Measurements from ENCODE around the gene VPS51.
"Not testable (repeated sequence)": the region's sequence is repeated elsewhere in the genome, so short reads cannot be mapped to it uniquely, and the experiment has no call there.

Gene VPS51

DNA sequence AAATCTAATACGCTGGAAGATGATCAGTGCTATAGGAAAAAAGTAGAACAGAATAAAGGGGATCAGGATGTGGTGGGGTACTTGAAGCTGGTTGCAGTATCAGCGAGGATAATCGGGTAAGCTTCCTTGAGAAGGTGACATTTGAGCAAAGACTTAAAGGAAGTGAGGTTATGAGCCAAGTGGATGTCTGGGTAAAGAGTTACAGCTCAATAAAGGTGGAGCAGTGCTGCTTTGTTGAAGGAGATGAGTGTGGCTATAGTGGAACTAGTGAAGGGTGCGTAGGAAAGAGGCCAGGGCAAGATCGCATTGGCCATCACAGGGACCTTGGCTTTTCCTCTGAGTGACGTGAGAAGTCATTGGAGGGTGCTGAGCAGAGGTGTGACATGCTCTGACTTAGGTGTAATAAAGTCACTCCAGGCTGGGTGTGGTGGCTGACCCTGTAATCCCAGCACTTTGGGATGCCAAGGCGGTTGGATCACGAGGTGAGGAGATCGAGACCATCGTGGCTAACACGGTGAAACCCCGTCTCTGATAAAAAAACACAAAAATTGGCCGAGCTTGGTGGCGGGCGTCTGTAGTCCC is 40.6 kb downstream of the VPS51 start:
- DNase-seq, result no peak

DNA sequence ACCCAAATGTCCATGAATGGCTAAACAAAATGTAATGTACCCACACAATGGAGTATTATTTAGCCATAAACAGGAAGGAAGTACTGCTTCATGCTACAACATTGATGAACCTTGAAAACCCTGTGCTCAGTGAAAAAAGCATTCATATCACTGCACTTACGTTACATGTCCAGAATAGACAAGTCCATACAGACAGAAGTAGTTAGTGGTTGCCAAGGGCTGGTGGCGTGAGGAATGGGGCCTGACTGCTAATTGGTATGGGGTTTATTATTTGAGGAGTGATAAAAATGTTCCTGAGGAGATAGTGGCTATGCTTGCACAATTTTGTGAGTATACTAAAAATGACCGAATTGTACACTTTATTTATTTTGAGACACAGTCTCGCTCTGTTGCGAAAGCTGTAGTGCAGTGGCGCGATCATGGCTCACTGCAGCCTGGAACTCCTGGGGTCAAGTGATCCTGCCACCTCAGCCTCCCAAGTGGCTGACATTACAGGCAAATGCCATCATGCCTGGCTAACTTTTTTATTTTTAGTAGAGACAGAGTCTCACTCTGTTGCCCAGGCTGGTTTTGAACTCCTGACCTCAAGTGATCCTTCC is 46.0 kb downstream of the VPS51 start:
- DNase-seq, result no peak

DNA sequence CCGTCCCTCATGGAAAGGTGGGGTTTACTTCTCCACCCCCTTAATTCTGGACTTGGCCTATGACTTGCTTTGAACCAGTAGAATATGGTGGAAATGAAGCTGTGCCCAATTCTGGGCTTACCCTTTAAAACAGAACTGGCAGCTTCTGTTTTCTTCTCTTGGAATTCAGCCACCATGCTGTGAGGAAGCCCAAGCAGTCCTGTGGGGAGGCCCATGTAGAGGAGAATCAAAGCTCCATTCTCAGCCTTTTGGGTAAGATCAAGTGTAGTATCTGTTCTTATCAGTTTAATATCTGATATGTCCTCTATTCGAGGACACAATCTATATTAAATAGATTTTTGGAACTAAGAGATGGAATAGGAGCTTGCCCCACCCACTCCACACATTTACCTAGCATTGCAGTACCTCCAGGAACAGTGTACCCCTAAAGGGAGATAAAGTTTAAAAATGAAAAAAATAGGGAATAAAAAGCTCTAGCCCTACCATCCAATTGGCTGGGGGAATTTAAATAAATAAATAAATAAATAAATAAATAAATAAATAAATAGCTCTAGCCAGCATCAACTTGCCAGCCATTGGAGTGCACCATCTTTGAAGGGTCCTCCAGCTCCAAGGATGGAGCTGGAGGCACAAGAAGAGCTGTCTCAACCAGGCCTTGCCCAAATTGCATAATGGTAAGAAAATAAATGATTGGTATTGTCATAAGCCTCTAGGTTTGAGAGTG is 51.5 kb downstream of the VPS51 start:
- DNase-seq, result no peak

DNA sequence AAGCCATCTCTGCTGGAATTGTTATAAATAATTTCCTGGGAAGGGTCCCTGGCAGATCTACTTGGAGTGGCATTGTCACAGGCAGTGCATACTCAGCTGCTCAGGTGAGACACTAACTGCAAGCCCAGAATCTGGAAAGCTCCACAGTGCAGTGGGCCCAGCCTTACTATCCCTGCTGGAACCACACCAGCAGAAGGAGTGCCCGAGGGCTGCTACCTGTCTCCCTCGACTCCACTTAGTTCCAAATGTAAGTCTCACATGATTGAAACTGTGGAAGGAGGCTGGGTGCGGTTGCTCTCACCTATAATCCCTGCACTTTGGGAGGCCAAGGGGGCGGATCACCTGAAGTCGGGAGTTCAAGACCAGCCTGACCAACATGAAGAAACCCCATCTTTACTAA is 52.6 kb downstream of the VPS51 start:
- no peak for DNase-seq

DNA sequence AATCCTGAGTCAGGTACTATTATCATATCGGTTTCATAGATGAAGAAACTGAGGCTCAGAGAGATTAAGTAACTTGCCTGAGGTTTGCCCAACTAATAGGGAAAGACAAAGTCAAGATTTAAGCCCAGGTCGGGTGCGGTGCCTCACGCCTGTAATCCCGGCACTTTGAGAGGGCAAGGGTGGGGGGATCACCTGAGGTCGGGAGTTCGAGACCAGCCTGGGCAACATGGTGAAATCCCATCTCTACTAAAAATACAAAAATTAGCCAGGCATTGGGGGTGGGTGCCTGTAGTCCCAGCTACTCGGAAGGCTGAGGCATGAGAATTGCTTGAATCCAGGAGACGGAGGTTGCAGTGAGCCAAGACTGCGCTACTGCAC is 54.1 kb downstream of the VPS51 start:
- DNase-seq, result not testable (repeated sequence)

DNA sequence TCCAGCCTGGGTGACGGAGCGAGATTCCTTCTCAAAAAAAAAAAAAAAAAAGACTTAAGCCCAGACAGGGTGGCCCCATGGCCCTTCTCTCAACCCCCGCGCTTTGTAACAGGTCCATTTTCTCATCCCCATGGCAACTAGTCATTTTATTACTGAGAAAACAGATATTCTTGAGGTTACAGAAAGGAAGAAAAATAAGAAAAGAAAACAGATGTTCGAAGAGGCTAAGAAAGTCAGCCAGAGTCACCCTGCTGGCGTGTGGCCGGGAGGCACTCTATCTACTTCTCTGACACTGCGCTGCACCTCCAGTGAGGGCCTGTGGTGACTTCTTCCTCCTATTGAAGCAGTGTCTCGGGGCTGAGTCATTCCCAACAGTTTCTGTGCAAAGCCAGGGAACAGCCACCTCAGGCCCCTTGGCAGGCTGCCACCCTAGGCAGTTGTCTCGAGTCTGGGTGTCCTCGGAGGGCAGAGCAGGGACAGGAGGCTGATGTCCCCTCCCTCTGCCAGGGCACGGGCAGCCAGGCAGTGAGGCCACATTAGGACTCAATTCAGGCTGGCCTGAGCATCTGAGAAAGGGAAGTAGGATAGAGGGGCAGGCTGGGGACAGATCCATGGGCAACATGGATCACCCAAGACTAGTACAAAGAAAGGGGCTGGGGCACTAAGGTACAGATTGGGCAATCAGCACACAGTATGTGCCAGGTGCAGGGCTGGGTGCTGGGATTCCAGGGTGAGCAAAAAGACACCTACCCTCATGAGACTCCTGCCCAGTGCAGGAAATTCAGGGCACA is 54.7 kb downstream of the VPS51 start:
- peak; percentile 72 for DNase-seq

DNA sequence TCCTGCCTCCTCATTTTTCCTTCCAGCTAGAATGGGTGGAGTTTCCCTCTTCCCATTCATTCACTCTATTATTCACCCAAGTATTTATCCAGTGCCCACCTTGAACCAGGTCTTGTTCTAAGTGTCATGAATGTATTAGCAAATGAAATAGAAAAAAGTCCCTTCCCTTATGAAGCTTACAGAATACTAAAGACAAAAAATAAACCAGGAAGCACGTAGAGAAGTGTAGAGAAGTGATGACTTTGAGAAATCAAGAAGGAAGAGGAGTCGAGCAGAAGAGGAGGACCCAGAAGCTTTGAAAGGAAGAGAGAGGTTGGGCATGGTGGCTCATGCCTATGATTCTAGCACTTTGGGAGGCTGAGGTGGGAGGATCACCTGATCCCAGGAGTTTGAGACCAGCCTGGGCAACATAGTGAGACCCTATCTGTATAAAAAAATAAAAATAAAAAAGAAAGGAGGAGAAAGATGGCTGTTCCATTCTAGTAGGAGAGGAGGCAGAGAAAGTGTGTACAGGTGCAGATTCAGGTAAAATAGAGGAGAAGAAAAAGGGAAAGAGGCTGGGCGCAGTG is 55.4 kb downstream of the VPS51 start:
- no peak for DNase-seq

DNA sequence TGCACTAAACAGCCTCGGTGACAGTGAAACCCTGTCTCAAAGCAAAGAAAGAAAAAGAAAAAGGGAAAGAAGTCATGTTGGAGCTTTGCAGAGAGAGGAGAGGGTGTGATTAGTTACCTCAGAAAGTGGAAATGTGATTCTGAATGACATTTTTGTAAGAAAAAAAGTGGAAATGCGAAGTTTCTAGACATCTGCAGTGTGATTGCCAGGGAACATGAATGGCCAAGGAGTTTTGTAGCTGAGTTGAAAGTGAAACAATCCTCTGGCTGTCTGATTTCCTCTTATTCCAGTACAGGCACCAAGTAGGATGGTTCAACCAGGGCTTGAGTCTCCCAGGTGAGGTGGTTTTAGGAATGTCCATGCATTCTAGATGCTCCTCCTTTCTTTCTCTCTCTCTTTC is 56.1 kb downstream of the VPS51 start:
- no peak for DNase-seq

DNA sequence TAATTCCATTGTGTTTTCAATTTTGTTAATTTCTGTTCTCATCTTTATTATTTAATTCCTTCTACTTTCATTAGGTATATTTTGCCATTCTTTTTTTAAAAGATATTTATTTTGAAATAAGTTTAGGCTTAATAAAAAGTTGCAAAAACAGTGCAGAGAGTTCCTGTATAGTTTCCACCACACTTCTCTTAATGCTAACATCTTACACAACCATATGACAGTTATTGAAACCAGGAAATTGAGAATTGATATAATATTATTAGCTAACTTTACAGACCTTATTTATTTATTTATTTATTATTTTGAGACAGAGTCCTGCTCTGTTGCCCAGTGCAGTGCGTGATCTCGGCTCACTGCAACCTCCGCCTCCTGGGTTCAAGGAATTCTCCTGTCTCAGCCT is 60.2 kb downstream of the VPS51 start:
- no peak for DNase-seq

DNA sequence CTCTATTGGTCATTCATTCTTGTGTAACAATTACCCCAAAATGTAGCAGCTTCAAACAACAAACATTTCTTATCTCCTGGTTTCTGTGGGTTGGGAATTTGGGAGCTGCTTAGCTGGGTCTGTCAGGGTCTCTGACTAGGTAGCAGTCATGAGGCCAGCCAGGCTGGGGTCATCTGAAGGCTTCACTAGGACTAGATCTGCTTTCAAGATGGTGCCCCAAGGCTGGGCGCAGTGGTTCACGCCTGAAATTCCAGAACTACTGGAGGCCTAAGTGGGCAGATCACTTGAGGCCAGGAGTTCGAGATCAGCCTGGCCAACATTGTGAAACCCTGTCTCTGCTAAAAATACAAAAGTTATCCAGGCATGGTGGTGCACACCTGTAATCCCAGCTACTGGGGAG is 60.9 kb downstream of the VPS51 start:
- DNase-seq, result no peak

DNA sequence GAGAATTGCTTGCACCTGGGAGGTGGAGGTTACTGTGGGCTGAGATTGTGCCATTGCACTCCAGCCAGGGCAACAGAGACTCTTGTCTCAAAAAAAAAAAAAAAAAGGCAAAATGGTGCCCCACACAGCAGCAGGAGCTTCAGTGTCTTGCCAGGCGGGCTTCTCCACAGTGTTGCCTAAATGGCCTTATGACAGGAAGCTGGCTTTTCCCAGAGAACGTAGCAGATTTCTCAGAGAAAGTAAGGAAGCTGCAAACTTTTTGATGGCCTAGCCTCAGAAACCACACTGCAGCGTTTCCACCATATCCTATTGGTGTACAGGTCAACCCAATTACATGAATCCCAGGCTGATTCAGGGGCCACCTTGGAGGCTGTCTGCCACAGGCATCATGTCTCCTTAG is 61.3 kb downstream of the VPS51 start:
- DNase-seq, result no peak

DNA sequence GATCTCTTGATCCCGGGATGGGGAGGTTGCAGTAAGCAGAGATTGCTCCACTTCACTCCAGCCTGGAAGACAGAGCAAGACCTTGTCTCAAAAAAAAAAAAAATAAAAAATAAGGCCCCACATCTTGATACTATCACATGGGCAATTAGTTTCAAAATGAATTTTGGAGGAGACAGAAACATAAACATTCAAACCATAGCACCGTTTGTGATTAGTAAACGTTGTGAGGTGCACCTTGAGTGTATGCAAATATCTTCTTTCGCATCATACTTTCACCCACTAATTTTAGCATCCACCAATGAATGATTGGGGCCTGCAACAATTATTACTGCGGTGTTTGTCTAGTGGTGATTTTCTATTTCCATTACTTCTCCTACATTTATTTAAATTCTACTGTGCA is 63.0 kb downstream of the VPS51 start:
- DNase-seq, result no peak

DNA sequence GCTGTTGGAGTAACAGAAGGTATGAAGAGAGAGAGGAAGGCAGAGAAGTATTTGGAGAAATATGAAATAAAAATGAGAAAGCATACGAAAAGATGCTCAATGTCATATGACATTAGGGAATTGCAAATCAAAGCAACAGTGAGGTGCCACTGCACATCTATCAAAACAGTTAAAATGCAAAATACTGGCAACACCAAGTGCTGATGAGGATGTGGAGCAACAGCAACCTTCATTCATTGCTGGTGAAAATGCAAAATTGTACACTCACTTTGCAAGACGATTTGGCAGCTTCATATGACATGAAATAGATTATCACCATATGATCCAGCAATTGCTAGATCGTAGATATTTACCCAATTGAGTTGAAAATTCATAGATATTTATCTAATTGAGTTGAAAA is 64.6 kb downstream of the VPS51 start:
- DNase-seq, result no peak

Data from activated CD8-positive, alpha-beta memory T cell treated with anti-CD3 and anti-CD28 coated beads, Interleukin-2, amount 50 U/mL, for 48 hours (primary cell).